Gastrocnemius medialis (tissue), 4 donors: Measurements from ENCODE around the gene MCFD2. TPM values are rescaled to one million over a fixed set of nuclear protein-coding genes. Genes with fewer than 3 reads are reported as not detected.
A peak's percentile ranks its signal among the peaks of the same experiment; 100 is the strongest.
"Not testable (repeated sequence)": the region's sequence is repeated elsewhere in the genome, so short reads cannot be mapped to it uniquely, and the experiment has no call there.

ENCODE experiments used
- ATAC-seq, 2 donors: fragments of 150-250 bp; one replicate each; pipeline ENCODE4 v1.9.1; 2016
- DNase-seq, 2 donors: peaks; one replicate each; pipeline ENCODE4 v3.0.0-alpha.2; 2019
- H3K27ac ChIP-seq, 4 donors: fragments of 200-600 bp; sonication (generic); 1 replicate in 1 of 4; 2 replicates in 3 of 4; pipeline ENCODE4 v1.5.1; 2016 to 2018; ENCODE audit warnings: mild to moderate bottlenecking in 2 of 4, moderate library complexity in 1 of 4
- H3K27me3 ChIP-seq, 3 donors: fragments of 200-600 bp; sonication (generic) in 2 of 3; 1 replicate in 1 of 3; 2 replicates in 2 of 3; pipeline versions ENCODE4 v1.5.1 to v1.6.0; 2016 to 2019; ENCODE audit warnings: mild to moderate bottlenecking in 1 of 3, moderate library complexity in 1 of 3
- H3K36me3 ChIP-seq, 2 donors: fragments of 200-600 bp; sonication (generic) in 1 of 2; one replicate each; pipeline ENCODE4 v1.5.1; 2017 to 2018
- H3K4me1 ChIP-seq, 2 donors: fragments of 200-600 bp; sonication (generic) in 1 of 2; one replicate each; pipeline ENCODE4 v1.5.1; 2016 to 2017; ENCODE audit warnings: mild to moderate bottlenecking in 2 of 2
- H3K4me3 ChIP-seq, 4 donors: fragments of 200-600 bp; sonication (generic) in 3 of 4; 1 replicate in 1 of 4; 2 replicates in 3 of 4; pipeline ENCODE4 v1.5.1; 2016 to 2019; ENCODE audit warnings: mild to moderate bottlenecking in 2 of 4
- H3K9me3 ChIP-seq, 3 donors: fragments of 200-600 bp; sonication (generic) in 2 of 3; 1 replicate in 1 of 3; 2 replicates in 2 of 3; pipeline ENCODE4 v1.5.1; 2016 to 2019
- POLR2A ChIP-seq, 2 donors: fragments of 450-650 bp; IDR thresholded peaks; one replicate each; pipeline ENCODE4 v1.6.1; 2017; ENCODE audit warnings: antibody characterized with exemption in 2 of 2, mild to moderate bottlenecking in 2 of 2, moderate library complexity in 2 of 2
- in situ Hi-C, 4 donors: fragments of 200-750 bp; cut with MboI; loops; one replicate each; pipeline versions ENCODE4 v1.15.0 to v1.8.0; 2017; ENCODE audit warnings: low sequenced_read_pairs in 4 of 4
- intact Hi-C: fragments of 100-400 bp; cut with DNase I; formaldehyde crosslinking; loops from one replicate; pipeline ENCODE4 v1.15.1; 2023; ENCODE audit warnings: low total_unique reads
- total RNA-seq, 4 donors: library from RNA; depleted of rRNA; stranded (reverse); fragments of >200 nt; gene quantifications; one replicate each; pipeline versions ENCODE4 v1.1.0 to v1.2.3, GENCODE V29; 2016
- TF ChIP-seq, protein P1 (sequence below), 5 experiments: fragments of 450-650 bp in 3 of 5; fragments of 200-600 bp in 2 of 5; sonication (generic) in 2 of 5; IDR thresholded peaks in 4 of 5; conservative IDR thresholded peaks in 1 of 5; 1 replicate in 4 of 5; 2 replicates in 1 of 5; pipeline ENCODE4 v1.5.1; 2016 to 2019; ENCODE audit warnings: antibody characterized with exemption in 5 of 5, mild to moderate bottlenecking in 3 of 5, moderate library complexity in 3 of 5

MCFD2 gene
- total RNA-seq, 4 donors from 2014 or later, result 87.9 to 182 (median 106) TPM

DNA sequence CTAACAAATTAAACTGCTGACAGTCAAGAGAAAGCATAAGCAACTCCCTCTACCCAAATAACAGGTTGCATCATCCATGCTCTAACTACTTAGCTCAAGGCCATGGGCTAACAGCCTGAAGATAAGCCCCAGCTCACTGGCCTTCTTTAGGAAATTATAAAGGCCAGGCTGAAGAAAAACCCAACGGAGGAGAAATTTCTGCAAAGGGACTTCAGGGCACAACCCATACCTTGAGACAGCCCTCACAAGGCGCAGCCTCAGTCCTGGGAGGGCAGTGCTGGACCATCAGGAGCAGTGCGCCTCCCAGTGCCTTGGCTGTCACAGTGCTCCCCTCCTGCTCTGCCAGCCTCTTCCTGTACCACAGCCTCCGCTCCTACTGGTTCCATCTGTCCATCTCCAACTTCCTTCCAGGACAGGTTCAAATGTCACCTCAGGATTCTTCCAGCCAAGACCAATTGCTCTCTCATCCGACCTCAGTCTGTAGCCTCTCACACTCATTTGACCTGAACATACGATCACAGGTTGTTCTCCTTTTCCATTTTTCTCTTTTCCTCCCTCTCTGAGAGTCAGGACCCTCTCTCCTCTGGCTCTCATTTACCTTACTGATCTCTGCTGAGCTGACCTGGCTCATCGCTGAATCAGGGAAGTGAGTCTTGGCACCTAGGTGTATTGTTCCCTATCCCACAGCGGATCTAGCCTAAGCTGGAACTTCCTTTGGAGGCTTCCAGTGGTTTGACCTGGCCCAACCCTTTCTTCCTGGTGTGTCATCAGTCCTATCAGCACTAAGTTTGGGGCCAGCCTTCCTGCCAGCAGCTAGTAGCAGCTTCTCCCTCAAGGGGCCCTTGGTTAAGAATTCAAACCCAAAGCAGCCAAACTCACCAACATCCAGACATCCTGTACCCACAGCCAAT is 1.9 kb downstream of the MCFD2 start:
- TF ChIP-seq, protein P1, sequence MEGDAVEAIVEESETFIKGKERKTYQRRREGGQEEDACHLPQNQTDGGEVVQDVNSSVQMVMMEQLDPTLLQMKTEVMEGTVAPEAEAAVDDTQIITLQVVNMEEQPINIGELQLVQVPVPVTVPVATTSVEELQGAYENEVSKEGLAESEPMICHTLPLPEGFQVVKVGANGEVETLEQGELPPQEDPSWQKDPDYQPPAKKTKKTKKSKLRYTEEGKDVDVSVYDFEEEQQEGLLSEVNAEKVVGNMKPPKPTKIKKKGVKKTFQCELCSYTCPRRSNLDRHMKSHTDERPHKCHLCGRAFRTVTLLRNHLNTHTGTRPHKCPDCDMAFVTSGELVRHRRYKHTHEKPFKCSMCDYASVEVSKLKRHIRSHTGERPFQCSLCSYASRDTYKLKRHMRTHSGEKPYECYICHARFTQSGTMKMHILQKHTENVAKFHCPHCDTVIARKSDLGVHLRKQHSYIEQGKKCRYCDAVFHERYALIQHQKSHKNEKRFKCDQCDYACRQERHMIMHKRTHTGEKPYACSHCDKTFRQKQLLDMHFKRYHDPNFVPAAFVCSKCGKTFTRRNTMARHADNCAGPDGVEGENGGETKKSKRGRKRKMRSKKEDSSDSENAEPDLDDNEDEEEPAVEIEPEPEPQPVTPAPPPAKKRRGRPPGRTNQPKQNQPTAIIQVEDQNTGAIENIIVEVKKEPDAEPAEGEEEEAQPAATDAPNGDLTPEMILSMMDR (IDR thresholded peaks at IDR 0.05 in 4 of 5, conservative IDR thresholded peaks at IDR 0.05 in 1 of 5), result no peak
- TF ChIP-seq POLR2A (IDR thresholded peaks at IDR 0.05), result peak in 1 of 2 donors; percentile 24
- no peaks in the 10 kb centered on the region for H3K27me3 ChIP-seq
- H3K4me3 ChIP-seq, result peak overlapping the region; percentile 93 to 100 (median 96)
- ATAC-seq, result no peak
- in situ Hi-C loops, result no loop called here
- peaks cover 0 to 9% of the 10 kb centered on the region in 2 donors for H3K36me3 ChIP-seq
- peak in 1 of 2 donors; percentile 57 for DNase-seq
- intact Hi-C loops, result loop anchor here (2.0 to 10.0 kb wide), 3 partner anchors 139 to 617 kb away; partner anchors contain the start of gene EPAS1
- H3K27ac ChIP-seq, result peak overlapping the region; percentile 96 to 100 (median 99)
- H3K4me1 ChIP-seq, result peaks cover 56 to 58% of the 10 kb centered on the region in 2 donors
- no peaks in the 10 kb centered on the region for H3K9me3 ChIP-seq

DNA sequence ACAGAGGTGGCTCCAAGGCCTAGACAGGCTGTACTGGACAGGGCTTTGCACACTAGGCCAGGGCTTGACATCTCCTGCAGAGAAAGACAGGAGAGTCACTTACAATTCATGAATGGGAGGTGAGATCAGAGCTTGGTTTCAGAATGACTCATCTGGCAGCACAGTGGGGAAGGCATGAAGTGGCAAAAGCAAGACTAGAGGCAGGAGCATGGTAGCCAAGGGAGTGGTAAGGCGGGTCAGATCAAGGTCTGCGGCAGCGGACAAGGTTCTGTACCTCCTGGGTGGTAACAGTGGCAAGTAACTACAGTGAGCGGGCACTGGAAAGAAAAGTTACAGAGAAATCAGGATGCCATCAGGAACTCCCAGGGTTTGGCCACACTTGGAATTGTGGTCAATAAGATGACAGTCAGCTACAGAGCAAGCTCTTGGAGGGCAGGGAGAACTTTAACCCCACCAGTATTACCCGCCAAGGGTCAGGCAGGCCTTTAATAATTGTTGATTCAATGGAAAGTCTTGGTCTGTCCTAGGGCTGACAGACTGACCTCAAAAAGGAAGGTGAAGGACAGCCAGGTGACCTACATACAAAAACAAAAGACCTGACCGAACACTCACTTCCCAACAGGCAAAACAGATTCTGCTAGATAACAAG is 5.7 kb downstream of the MCFD2 start:
- TF ChIP-seq, protein P1 (IDR thresholded peaks at IDR 0.05 in 4 of 5, conservative IDR thresholded peaks at IDR 0.05 in 1 of 5), result no peak
- TF ChIP-seq POLR2A (IDR thresholded peaks at IDR 0.05), result no peak
- H3K36me3 ChIP-seq, result peaks cover 3 to 45% of the 10 kb centered on the region in 2 donors
- peak overlapping the region; percentile 87 to 100 (median 99) for H3K27ac ChIP-seq
- no peaks in the 10 kb centered on the region for H3K27me3 ChIP-seq
- H3K4me1 ChIP-seq, result peaks cover 50 to 53% of the 10 kb centered on the region in 2 donors
- no peaks in the 10 kb centered on the region for H3K9me3 ChIP-seq
- intact Hi-C loops (loop anchor here (5.0 to 10.0 kb wide), 2 partner anchors 142 to 395 kb away; no protein-coding TSS in a partner anchor), in situ Hi-C loops (no loop called here)
- no peak overlapping the region for H3K4me3 ChIP-seq
- ATAC-seq (peak; percentile 82 to 93), DNase-seq (peak; percentile 55 to 84)

DNA sequence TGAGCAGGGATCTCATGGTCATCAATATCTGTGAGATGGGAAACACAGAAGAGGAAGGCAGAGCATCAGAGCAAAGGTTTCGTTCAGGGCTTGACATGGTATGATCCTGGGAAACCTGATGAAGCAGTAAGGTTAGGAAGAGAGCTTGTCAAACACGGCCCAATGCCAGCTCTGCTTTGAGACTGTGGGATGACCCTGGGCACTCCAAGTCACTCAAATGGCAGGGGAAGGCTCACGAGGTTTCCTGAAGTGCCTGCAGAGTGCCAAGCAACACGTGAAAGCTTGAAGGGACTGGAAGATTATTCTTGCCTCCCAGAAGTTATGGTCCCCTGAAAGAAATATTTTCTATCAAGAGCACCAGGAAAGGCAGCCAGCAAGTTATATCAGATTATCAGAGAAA is 6.5 kb downstream of the MCFD2 start:
- ATAC-seq (peak in 1 of 2 donors; percentile 9), DNase-seq (peak in 1 of 2 donors; percentile 51)
- TF ChIP-seq, protein P1 (IDR thresholded peaks at IDR 0.05 in 4 of 5, conservative IDR thresholded peaks at IDR 0.05 in 1 of 5), result no peak
- TF ChIP-seq POLR2A (IDR thresholded peaks at IDR 0.05), result no peak
- H3K4me3 ChIP-seq, result no peak overlapping the region
- peaks cover 43 to 47% of the 10 kb centered on the region in 2 donors for H3K4me1 ChIP-seq
- peak overlapping the region; percentile 87 to 100 (median 99) for H3K27ac ChIP-seq
- H3K36me3 ChIP-seq, result peaks cover 3 to 49% of the 10 kb centered on the region in 2 donors
- in situ Hi-C loops, result no loop called here
- H3K9me3 ChIP-seq, result no peaks in the 10 kb centered on the region
- intact Hi-C loops, result no loop called here
- no peaks in the 10 kb centered on the region for H3K27me3 ChIP-seq

DNA sequence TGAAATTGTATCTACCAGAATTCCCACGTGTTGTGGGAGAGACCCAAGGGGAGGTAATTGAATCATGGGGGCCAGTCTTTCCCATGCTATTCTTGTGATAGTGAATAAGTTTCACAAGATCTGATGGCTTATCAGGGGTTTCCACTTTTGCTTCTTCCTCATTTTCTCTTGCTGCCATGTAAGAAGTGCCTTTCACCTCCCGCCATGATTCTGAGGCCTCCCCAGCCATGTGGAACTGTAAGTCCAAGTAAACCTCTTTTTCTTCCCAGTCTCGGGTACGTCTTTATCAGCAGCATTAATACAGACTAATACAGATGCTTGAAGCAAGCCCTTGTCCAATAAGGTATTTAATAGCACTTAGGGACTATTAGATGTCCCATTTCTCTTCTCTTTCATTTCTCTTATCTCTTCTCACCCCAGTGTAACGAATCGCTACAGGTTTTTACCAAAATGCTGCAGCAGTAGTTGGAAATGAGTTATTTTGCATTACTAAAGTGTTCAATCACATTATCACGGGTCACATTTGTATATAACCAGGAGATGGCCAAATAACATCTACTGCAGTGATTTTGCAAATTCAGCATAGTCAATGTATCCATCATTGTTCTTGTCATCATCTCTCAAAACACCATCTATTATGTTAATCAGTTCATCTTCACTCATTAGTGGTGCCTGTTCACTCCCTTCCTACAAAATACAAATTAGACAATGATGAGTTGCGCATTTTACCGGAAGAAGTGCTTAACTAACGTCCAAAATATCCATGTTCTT is 10.5 kb downstream of the MCFD2 start:
- Histone ChIP-seq H3K36me3 (peaks cover 3 to 49% of the 10 kb centered on the region in 2 donors), H3K4me1 (peaks cover 13 to 15% of the 10 kb centered on the region in 2 donors)
- intact Hi-C loops, H3K27ac ChIP-seq, ATAC-seq, in situ Hi-C loops, H3K27me3 ChIP-seq, H3K4me3 ChIP-seq, DNase-seq, H3K9me3 ChIP-seq: not testable (repeated sequence)

DNA sequence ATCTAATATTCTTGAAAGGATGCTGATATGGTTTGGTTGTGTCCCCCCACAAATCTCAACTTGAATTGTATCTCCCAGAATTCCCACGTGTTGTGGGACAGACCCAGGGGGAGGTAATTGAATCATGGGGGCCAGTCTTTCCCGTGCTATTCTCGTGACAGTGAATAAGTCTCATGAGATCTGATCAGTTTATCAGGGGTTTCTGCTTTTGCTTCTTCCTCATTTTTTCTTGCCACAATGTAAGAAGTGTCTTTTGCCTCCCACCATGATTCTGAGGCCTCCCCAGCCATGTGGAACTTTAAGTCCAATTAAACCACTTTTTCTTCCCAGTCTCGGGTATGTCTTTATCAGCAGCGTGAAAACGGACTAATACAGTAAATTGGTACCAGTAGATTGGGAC is 12.6 kb downstream of the MCFD2 start:
- H3K4me1 ChIP-seq, H3K4me3 ChIP-seq, DNase-seq, intact Hi-C loops, H3K27me3 ChIP-seq, H3K27ac ChIP-seq, ATAC-seq, in situ Hi-C loops, H3K9me3 ChIP-seq: not testable (repeated sequence)
- H3K36me3 ChIP-seq, result peaks cover 3 to 33% of the 10 kb centered on the region in 2 donors
